Body of pancreas (tissue), 4 donors: ENCODE measurements around the gene ARPC2. TPM values are rescaled to one million over a fixed set of nuclear protein-coding genes. Genes with fewer than 3 reads are reported as not detected.

Source experiments
- ATAC-seq: fragments of 150-250 bp; one replicate; pipeline ENCODE4 v1.9.1; 2016
- DNase-seq, 4 donors: peaks; one replicate each; pipeline ENCODE4 v3.0.0-alpha.2; 2019
- H3K27ac ChIP-seq, 4 donors: fragments of 200-600 bp; sonication (generic); 1 replicate in 3 of 4; 2 replicates in 1 of 4; pipeline versions ENCODE4 v1.5.1 to v1.6.1; 2016 to 2019; ENCODE audit warnings: mild to moderate bottlenecking in 1 of 4, mixed read lengths in 1 of 4, moderate library complexity in 1 of 4
- H3K27me3 ChIP-seq, 2 donors: fragments of 200-600 bp; sonication (generic); one replicate each; pipeline ENCODE4 v1.6.0; 2016; ENCODE audit warnings: mild to moderate bottlenecking in 1 of 2
- H3K36me3 ChIP-seq, 2 donors: fragments of 200-600 bp; sonication (generic); replicated peaks in 1 of 2; 2 replicates each; pipeline ENCODE4 v1.5.1; 2016; ENCODE audit warnings: low read depth in 2 of 2; ENCODE audit not compliant: insufficient read depth in 1 of 2
- H3K4me1 ChIP-seq: fragments of 200-600 bp; sonication (generic); one replicate; pipeline ENCODE4 v1.6.0; 2016
- H3K4me3 ChIP-seq, 2 donors: fragments of 200-600 bp; sonication (generic); 1 replicate in 1 of 2; 2 replicates in 1 of 2; pipeline ENCODE4 v1.5.1; 2016 to 2019
- H3K9me3 ChIP-seq, 3 donors: fragments of 200-600 bp; sonication (generic); 1 replicate in 2 of 3; 2 replicates in 1 of 3; pipeline ENCODE4 v1.5.1; 2016
- POLR2A ChIP-seq, 3 donors: fragments of 450-650 bp; IDR thresholded peaks; one replicate each; pipeline ENCODE4 v1.6.1; 2016; ENCODE audit warnings: antibody characterized with exemption in 3 of 3, mild to moderate bottlenecking in 2 of 3
- WGBS, 2 donors: methylation state at CpG; one replicate each; pipeline ENCODE4 v1.1.5; 2017; 5-methylcytosine and 5-hydroxymethylcytosine counted together
- intact Hi-C: fragments of 100-400 bp; cut with DNase I; formaldehyde crosslinking; loops from one replicate; pipeline ENCODE4 v1.15.1; 2023
- total RNA-seq, 2 donors: library from RNA; depleted of rRNA; stranded (reverse); fragments of >200 nt; gene quantifications; one replicate each; pipeline ENCODE4 v1.1.0, GENCODE V29; 2016
- TF ChIP-seq, protein P1 (sequence below), 7 experiments: fragments of 450-650 bp in 4 of 7; fragments of 200-600 bp in 3 of 7; sonication (generic) in 3 of 7; IDR thresholded peaks; one replicate each; pipeline ENCODE4 v1.5.1; 2016 to 2019; ENCODE audit warnings: antibody characterized with exemption in 7 of 7

Gene ARPC2
- total RNA-seq, 2 donors from 2014 or later: 68.6 to 96.2 TPM

GRCh38 chr2:218267259-218267658 lies 50.3 kb downstream of the ARPC2 start:
- peaks cover 0 to 14% of the 10 kb centered on the region in 2 donors for H3K36me3 ChIP-seq

DNA sequence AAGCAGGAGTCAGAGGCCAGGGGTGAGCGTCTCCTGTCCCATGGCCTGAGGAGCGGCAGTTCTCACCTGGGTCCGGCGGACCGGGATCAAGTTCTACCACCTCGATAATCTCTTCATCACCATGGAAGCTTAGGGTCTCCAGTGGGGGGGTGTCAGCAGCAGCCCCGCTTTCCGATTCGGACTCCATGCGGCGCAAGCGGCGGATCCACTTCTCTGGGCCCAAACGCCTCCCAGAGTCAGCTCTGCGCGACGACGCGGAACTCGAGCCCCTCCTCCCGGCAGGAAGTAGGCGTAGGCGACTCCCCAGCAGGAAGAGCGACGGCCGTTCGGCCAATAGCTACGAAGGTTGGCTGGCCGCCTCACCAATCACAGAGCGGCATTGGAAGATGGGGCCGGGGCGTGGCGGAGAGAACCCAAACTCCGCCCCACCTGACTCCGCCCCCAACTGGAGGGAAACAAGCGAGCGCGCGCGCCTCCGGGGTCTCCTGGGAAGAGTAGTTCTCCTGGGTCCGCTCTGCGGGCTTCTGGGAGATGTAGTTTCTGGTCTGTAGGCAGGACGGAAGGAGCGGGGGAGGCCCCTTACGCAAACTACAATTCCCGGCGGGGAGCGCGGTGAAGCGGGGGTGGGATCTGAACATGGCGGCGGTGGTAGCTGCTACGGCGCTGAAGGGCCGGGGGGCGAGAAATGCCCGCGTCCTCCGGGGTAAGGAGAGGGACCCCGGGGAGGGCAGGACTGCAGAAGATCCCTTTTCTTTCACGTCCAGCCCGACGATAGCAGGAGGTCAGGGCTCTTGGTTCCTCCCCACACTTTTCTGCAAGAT lies 53.1 kb downstream of the ARPC2 start, which contains the start of the genes AAMP and PNKD:
Gene AAMP (minus strand): TSS at position 238 of the 821 bp plus-strand sequence. CDS start 51 bp downstream, at position 187.
Gene PNKD (plus strand): TSS at position 620 of the 821 bp plus-strand sequence. CDS start 17 bp downstream, at position 637.
- Histone ChIP-seq H3K9me3 (no peaks in the 10 kb centered on the region), H3K36me3 (peaks cover 9 to 25% of the 10 kb centered on the region in 2 donors), H3K27me3 (no peaks in the 10 kb centered on the region), H3K27ac (peak within 1 kb of the TSS; percentile 55 to 88 (median 81)), H3K4me1 (peaks cover 68% of the 10 kb centered on the region), H3K4me3 (peak within 1 kb of the TSS; percentile 92 to 93)
- WGBS, 2 donors: 0 to 2% methylated on average over 36 to 64 of the region's 64 CpGs
- ATAC-seq: peak; percentile 89
- intact Hi-C loops: loop anchor here (10.0 kb wide), 1 partner anchor 385 kb away; the partner anchor contains the start of genes BCS1L and ZNF142
- DNase-seq: peak; percentile 100
- peak; percentile 54 to 86 (median 84) for TF ChIP-seq POLR2A (IDR thresholded peaks at IDR 0.05)
- TF ChIP-seq, protein P1, sequence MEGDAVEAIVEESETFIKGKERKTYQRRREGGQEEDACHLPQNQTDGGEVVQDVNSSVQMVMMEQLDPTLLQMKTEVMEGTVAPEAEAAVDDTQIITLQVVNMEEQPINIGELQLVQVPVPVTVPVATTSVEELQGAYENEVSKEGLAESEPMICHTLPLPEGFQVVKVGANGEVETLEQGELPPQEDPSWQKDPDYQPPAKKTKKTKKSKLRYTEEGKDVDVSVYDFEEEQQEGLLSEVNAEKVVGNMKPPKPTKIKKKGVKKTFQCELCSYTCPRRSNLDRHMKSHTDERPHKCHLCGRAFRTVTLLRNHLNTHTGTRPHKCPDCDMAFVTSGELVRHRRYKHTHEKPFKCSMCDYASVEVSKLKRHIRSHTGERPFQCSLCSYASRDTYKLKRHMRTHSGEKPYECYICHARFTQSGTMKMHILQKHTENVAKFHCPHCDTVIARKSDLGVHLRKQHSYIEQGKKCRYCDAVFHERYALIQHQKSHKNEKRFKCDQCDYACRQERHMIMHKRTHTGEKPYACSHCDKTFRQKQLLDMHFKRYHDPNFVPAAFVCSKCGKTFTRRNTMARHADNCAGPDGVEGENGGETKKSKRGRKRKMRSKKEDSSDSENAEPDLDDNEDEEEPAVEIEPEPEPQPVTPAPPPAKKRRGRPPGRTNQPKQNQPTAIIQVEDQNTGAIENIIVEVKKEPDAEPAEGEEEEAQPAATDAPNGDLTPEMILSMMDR (IDR thresholded peaks at IDR 0.05): peak in 4 of 7 experiments; percentile 22 to 37 (median 24)

More at GRCh38 chr2:218267259-218267658, 50.3 kb downstream of the ARPC2 start:
- 93 to 97% methylated on average over 6 of the region's 6 CpGs for WGBS, 2 donors
- Histone ChIP-seq H3K27ac (no peak overlapping the region), H3K4me3 (no peak overlapping the region), H3K27me3 (no peaks in the 10 kb centered on the region), H3K9me3 (no peaks in the 10 kb centered on the region), H3K4me1 (peaks cover 57% of the 10 kb centered on the region)
- ATAC-seq (no peak), DNase-seq (no peak)
- TF ChIP-seq, protein P1 (IDR thresholded peaks at IDR 0.05): no peak
- TF ChIP-seq POLR2A (IDR thresholded peaks at IDR 0.05): no peak
- intact Hi-C loops: loop anchor here (10.0 kb wide), 1 partner anchor 388 kb away; the partner anchor contains the start of genes BCS1L and ZNF142

DNA sequence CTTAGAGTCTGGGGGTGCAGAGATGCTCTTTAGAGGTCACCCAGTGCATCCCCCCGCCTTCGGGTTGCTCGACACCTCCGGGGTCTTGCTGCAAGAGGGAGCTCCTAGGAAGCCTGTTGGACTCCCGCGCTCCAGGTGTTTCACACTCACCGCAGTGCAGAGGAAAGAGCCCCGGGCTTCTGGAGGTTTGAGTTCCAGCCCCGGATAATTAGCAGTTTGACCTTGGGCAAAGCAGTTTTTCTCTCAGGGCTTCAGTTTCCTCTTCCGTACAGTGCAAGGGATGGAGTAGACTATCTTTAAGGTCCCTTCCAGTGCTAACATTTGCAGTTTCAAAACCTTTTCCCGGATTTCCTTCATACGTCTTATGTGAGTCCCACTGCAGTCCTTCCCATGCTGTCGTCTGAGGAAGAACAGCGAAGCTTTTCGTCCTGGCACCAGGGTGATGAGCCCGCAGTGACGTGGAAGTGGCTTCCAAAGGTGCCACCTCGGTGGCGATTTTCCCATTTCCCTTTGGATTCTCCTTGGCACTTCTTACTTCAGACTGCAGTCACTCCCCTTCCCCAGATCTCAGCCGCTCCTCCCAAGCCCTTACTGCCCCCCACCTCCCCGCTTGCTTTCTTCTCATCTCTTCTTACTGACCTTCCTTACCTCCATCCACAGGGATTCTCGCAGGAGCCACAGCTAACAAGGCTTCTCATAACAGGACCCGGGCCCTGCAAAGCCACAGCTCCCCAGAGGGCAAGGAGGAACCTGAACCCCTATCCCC lies 53.9 kb downstream of the ARPC2 start:
- TF ChIP-seq, protein P1 (IDR thresholded peaks at IDR 0.05): no peak
- no peak for TF ChIP-seq POLR2A (IDR thresholded peaks at IDR 0.05)
- intact Hi-C loops: no loop called here
- Histone ChIP-seq H3K27me3 (no peaks in the 10 kb centered on the region), H3K4me1 (peaks cover 60% of the 10 kb centered on the region), H3K9me3 (no peaks in the 10 kb centered on the region), H3K4me3 (peak overlapping the region; percentile 92 to 93), H3K27ac (peak overlapping the region; percentile 55 to 88 (median 78)), H3K36me3 (peaks cover 17 to 26% of the 10 kb centered on the region in 2 donors)
- 3 to 5% methylated on average over 15 to 23 of the region's 23 CpGs for WGBS, 2 donors
- ATAC-seq (no peak), DNase-seq (peak in 2 of 4 donors; percentile 38 to 41)

- 3 to 8% methylated on average over 4 of the region's 4 CpGs for WGBS, 2 donors
- no peaks in the 10 kb centered on the region for H3K9me3 ChIP-seq
- peaks cover 22 to 27% of the 10 kb centered on the region in 2 donors for H3K36me3 ChIP-seq
- H3K4me1 ChIP-seq: peaks cover 58% of the 10 kb centered on the region
- no peak for TF ChIP-seq POLR2A (IDR thresholded peaks at IDR 0.05)
- TF ChIP-seq, protein P1 (IDR thresholded peaks at IDR 0.05): no peak
- intact Hi-C loops: no loop called here
- no peaks in the 10 kb centered on the region for H3K27me3 ChIP-seq
- H3K27ac ChIP-seq: peak overlapping the region; percentile 55 to 88 (median 78)
- H3K4me3 ChIP-seq: no peak overlapping the region
- DNase-seq (peak in 1 of 4 donors; percentile 31), ATAC-seq (no peak)
These were observed 54.5 kb downstream of the ARPC2 start for GRCh38 chr2:218271487-218271797.
